Gastroesophageal sphincter (tissue), 3 donors: Measurements from ENCODE around the gene TMUB2.

Experiments used
- CTCF ChIP-seq, 4 experiments: fragments of 200-600 bp in 2 of 4; fragments of 450-650 bp in 2 of 4; sonication (generic) in 1 of 4; IDR thresholded peaks; one replicate each; pipeline ENCODE4 v1.5.1; 2017 to 2019; ENCODE audit warnings: antibody characterized with exemption in 4 of 4, mild to moderate bottlenecking in 2 of 4, moderate library complexity in 2 of 4
- POLR2A ChIP-seq, 2 donors: fragments of 450-650 bp; IDR thresholded peaks; one replicate each; pipeline ENCODE4 v1.6.1; 2017; ENCODE audit warnings: antibody characterized with exemption in 2 of 2, mild to moderate bottlenecking in 2 of 2, moderate library complexity in 1 of 2
- POLR2AphosphoS5 ChIP-seq: sonication (generic); formaldehyde crosslinking; IDR thresholded peaks from one replicate; pipeline ENCODE4 v1.6.1; 2017; ENCODE audit warnings: antibody characterized with exemption

- TF ChIP-seq CTCF (IDR thresholded peaks at IDR 0.05) (no peak), POLR2A (IDR thresholded peaks at IDR 0.05) (no peak), POLR2AphosphoS5 (no peak)
Observed at GRCh38 chr17:44144966-44145739, 41.6 kb upstream of the TMUB2 start.
